Activated naive CD4-positive, alpha-beta T cell treated with anti-CD3 and anti-CD28 coated beads, Interleukin-2, amount 50 U/mL, for 16 hours (primary cell): ENCODE data around the gene CAMK2G.

Experiments used
- DNase-seq: peaks from one replicate; pipeline ENCODE4 v3.0.0-alpha.2; 2020

CAMK2G gene

GRCh38 chr10:73878365-73878764, 4.0 kb upstream of the CAMK2G start:
- DNase-seq, result no peak

DNA sequence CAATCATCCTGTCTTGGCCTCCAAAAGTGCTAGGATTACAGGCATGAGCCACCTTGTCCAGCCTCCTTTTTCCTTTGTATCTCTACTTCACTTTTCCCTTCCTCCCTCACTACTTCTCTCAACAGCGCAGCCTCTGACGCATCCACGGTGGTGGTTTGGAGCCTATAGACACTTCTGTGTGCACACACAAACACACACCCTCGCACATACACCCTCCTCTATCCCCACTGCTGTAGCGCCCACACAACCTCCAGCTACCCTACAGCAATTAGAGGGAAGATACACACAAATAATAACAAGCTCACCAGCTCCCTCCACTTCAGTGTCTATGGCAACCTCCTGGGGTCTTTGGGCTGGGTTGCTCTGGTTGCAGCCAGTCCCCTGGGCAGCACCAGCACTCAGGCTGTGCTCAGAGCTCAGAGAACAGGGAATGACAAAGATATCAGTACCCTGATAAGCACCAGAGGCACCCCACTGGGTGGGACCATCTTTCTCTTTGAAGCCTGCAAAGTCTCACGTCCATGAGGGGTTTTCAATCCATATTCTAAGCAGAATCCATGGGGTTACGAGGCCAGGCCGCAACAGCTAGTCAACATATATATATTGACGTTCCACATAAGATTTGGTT, 3.3 kb upstream of the CAMK2G start:
- DNase-seq, result no peak

- no peak for DNase-seq
These were observed 2.6 kb upstream of the CAMK2G start for GRCh38 chr10:73876971-73877370.

- no peak for DNase-seq
These were observed 2.2 kb upstream of the CAMK2G start for GRCh38 chr10:73876566-73876965.

DNA sequence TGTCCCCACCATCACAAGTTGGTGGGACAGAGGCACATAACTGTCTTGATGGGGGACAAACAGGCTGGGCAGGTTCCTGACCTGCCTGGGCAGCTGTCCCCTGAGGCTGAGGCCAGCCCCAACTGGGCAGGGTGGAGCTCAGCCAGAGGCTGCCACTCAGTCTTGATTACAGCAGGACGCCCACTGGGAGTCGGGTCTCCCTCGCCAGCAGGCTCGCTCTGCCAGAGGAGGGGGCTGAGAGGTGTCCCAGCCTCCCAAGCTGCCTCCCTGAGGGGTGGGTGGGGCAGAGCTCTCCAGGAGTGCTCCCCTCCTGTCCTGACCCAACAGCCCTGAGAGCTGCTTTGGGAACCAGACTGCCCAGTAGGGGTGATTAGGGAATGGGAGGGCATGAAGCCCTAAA, 1.8 kb upstream of the CAMK2G start:
- no peak for DNase-seq

DNA sequence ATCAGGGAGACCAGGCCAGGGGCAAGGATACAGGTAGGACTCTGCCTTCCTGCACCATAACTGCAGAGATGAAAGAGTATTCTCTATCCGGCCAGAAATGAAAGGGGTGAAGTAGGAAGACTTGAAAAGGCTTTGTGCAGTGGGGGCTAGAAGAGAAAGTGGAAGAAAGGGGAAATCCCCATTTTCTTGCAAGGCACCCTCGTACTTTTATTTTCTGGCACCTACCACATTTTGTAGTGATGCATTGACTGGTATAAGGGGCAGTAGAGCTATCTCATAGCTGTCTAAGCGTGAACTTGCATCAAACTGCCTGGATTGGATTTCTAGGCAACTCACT, 752 bp upstream of the CAMK2G start:
- DNase-seq, result peak; percentile 22

- peak; percentile 33 for DNase-seq
These were observed 528 bp downstream of the CAMK2G start for GRCh38 chr10:73873838-73874215.

GRCh38 chr10:73873142-73873837, 1.1 kb downstream of the CAMK2G start:
- no peak for DNase-seq

- DNase-seq, result no peak
These were observed 2.1 kb downstream of the CAMK2G start for GRCh38 chr10:73872190-73872710.

- no peak for DNase-seq
These were observed 2.8 kb downstream of the CAMK2G start for GRCh38 chr10:73871295-73872189.

GRCh38 chr10:73868655-73869195, 5.6 kb downstream of the CAMK2G start:
- no peak for DNase-seq

- no peak for DNase-seq
These were observed 6.3 kb downstream of the CAMK2G start for GRCh38 chr10:73867871-73868631.

DNA sequence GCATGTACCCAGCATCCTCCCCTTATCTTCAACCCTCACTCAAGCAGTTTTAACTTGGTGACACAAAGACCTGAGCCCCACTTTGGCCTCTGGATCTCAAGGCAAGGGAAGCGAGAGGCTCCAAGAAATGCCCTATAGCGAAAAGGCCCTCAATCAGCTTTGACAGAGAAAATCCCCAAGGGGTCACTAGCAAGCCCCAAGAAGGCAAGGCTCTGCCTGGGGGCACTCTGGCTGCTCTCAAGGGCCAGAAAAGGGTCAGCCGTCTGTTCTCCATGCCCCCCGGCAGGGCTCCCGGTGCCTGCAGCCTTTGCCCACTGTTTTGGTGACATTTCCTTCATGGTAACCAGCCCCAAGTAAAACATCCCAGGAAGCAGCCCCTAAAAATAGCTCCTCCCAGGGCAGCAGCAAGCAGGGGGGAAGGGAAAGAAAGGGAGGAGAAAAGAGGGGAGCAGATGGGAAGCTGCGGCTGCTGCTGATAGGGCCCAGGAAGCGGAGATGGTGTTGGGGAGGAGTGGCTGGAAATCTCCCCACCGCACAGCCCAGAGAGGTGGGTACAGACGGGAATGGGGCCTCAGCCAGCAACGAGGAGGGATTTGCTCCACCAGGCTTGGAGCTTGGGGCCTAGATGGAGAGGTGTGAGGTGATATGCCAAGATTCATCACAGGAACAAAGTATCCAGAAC, 7.1 kb downstream of the CAMK2G start:
- DNase-seq, result no peak

GRCh38 chr10:73866621-73867020, 7.7 kb downstream of the CAMK2G start:
- DNase-seq, result no peak

DNA sequence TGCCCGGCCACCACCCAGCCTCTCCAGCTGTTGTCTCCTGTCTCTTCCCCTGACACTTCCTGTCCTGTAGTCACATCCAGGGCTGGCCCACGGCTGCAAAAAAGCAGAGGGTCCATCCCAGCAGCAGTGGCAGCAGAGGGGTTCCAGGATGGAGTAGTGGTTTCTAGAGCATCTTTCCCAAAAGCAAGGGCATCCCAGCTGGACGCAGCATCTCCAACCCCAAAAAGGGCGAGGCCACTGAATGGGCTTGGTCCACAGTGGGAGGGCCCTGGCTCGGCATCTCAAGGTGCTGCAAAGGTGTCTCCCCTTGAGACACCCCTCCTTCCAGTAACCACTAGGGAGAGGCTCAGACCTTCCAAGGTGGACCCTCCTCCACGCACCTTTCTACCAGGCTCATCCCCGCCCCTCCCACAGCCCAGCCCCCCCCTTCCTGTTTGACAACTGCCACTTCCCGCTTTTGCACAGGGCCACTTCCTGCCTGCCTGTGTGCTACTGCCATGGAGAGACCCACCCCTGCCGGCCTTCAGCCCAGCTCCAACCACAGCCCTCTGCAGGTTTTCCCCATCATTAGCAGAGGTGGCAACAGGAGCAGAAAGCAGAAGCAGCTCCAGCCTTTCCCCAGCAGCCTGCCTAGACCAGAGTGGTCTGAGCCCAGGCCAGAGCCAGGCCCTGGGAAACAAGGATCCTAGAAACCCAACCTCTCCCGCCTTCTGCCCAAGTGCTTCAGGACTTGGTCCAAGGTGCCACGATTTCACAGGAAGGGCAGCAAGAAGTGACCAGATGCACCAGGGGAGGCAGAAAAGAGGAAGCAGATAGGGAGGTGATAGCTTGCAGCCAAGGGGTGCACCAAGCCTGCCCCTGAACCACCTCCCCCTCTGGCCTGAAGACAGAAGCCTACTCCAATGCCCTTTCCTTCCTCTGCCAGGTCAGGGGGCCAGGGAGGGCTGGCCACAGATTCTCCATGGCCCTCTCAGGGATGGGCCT, 8.6 kb downstream of the CAMK2G start:
- peak; percentile 37 for DNase-seq

- no peak for DNase-seq
These were observed 9.3 kb downstream of the CAMK2G start for GRCh38 chr10:73865107-73865458.

- no peak for DNase-seq
These were observed 10.1 kb downstream of the CAMK2G start for GRCh38 chr10:73864229-73864628.

DNA sequence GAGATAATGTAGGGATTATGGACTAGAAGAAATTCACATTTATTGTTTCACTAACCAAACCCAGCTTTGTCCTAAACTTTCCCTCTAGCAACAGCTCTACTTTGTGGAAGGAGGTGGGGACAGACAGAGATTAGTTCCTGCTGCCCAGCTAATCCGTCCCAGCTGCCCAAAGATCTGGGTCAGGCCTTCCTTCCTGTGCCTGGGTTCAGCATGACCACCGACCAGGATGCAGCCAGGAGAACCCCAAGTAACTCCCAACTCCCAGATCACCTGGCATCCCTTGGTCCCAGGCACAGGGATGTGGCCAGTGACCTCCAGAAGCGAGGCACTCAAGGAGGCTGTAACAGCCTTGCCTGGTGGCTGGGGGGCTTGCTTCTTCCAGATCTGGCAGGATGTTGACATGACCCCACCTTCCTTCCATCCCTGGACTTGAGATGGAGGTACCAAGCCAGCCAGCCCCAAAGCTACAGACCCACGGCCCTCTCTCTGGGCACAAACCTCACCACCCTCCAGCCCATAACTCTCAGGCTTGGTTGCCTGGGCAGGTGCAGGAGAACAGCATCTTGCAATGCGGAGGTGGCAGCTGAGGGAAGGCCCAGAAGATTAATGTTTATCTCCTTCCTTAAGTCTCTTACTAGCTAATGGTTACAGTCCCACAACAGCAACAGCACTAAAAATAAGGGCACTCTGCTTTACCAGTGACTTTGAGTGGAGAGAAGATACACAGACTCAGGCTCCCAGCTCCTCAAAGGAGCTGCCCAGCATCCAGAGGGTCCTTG, 11.1 kb downstream of the CAMK2G start:
- no peak for DNase-seq

- DNase-seq, result no peak
These were observed 12.3 kb downstream of the CAMK2G start for GRCh38 chr10:73862011-73862410.
